Right lobe of liver (tissue), 6 donors: Measurements from ENCODE around the gene NEGR1. TPM values are rescaled to one million over a fixed set of nuclear protein-coding genes. Genes with fewer than 3 reads are reported as not detected.

ENCODE experiments used
- ATAC-seq, 4 donors: fragments of 200-7000 bp; cut with Tn5 transposase; one replicate each; pipeline ENCODE4 v1.9.1; 2020; ENCODE audit warnings: mild to moderate bottlenecking in 4 of 4, moderate library complexity in 4 of 4
- DNase-seq, 3 donors: peaks; one replicate each; pipeline ENCODE4 v3.0.0-alpha.2; 2020
- H3K27ac ChIP-seq, 3 donors: fragments of 200-600 bp; one replicate each; pipeline ENCODE4 v1.8.0; 2022
- H3K27me3 ChIP-seq, 2 donors: fragments of 200-600 bp; one replicate each; pipeline ENCODE4 v1.8.0; 2022
- H3K36me3 ChIP-seq, 4 donors: fragments of 200-600 bp; sonication (generic) in 1 of 4; one replicate each; pipeline versions ENCODE4 v1.5.1 to v1.8.0; 2017 to 2022; ENCODE audit warnings: control low read depth in 1 of 4
- H3K4me1 ChIP-seq, 4 donors: fragments of 200-600 bp; sonication (generic) in 1 of 4; one replicate each; pipeline versions ENCODE4 v1.5.1 to v1.8.0; 2017 to 2022; ENCODE audit warnings: control low read depth in 1 of 4
- H3K4me3 ChIP-seq, 3 donors: fragments of 200-600 bp; one replicate each; pipeline ENCODE4 v1.8.0; 2022
- H3K9me3 ChIP-seq, 4 donors: fragments of 200-600 bp; sonication (generic) in 1 of 4; one replicate each; pipeline versions ENCODE4 v1.5.1 to v1.8.0; 2017 to 2022; ENCODE audit warnings: control low read depth in 1 of 4
- POLR2A ChIP-seq: fragments of 450-650 bp; IDR thresholded peaks from one replicate; pipeline ENCODE4 v1.6.1; 2017; ENCODE audit warnings: antibody characterized with exemption, mild to moderate bottlenecking
- WGBS: methylation state at CpG from one replicate; pipeline ENCODE4 v1.1.6; 2018; ENCODE audit warnings: low coverage, low lambda C conversion rate; ENCODE audit not compliant: insufficient coverage; ENCODE audit errors: missing lambda C conversion rate; 5-methylcytosine and 5-hydroxymethylcytosine counted together
- intact Hi-C, 2 donors: fragments of 100-400 bp; cut with DNase I; formaldehyde crosslinking; loops; one replicate each; pipeline versions ENCODE4 v1.11.2 to v1.14.1; 2022
- total RNA-seq, 6 experiments: library from RNA; depleted of rRNA in 2 of 6; stranded (reverse); fragments of >200 nt in 2 of 6; fragmentation: NEBNext Ultra II Directional in 3 of 6; extraction: Animal tissue kit (Norgen Biotek cat#: 25700) in 3 of 6; gene quantifications; one replicate each; pipeline versions ENCODE4 v1.1.0 to v1.2.4, GENCODE V29; 2016 to 2023
- TF ChIP-seq, protein P1 (sequence below), 4 donors: fragments of 200-600 bp in 3 of 4; fragments of 450-650 bp in 1 of 4; IDR thresholded peaks; one replicate each; pipeline versions ENCODE4 v1.5.1 to v1.8.0; 2016 to 2022; ENCODE audit warnings: antibody characterized with exemption in 4 of 4, mild to moderate bottlenecking in 2 of 4
- donor health status: DM: no; HTN: yes; CAD: no.
- donor health status: DM: no; HTN: no; CAD: no.
- donor health status: DM: no; HTN: no; CAD: no.
- donor health status: DM: no; HTN: yes; CAD: no.
- donor health status: DM: no; HTN: yes; CAD: no.

NEGR1 gene
- total RNA-seq, 6 experiments from 2014 or later: 0.02 to 0.31 (median 0.14) TPM

- Histone ChIP-seq H3K27me3 (no peaks in the 10 kb centered on the region), H3K4me1 (no peaks in the 10 kb centered on the region), H3K4me3 (no peak overlapping the region), H3K27ac (no peak overlapping the region), H3K9me3 (no peaks in the 10 kb centered on the region), H3K36me3 (no peaks in the 10 kb centered on the region)
- no peak for TF ChIP-seq POLR2A
- TF ChIP-seq, protein P1, sequence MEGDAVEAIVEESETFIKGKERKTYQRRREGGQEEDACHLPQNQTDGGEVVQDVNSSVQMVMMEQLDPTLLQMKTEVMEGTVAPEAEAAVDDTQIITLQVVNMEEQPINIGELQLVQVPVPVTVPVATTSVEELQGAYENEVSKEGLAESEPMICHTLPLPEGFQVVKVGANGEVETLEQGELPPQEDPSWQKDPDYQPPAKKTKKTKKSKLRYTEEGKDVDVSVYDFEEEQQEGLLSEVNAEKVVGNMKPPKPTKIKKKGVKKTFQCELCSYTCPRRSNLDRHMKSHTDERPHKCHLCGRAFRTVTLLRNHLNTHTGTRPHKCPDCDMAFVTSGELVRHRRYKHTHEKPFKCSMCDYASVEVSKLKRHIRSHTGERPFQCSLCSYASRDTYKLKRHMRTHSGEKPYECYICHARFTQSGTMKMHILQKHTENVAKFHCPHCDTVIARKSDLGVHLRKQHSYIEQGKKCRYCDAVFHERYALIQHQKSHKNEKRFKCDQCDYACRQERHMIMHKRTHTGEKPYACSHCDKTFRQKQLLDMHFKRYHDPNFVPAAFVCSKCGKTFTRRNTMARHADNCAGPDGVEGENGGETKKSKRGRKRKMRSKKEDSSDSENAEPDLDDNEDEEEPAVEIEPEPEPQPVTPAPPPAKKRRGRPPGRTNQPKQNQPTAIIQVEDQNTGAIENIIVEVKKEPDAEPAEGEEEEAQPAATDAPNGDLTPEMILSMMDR (IDR thresholded peaks at IDR 0.05): no peak
- WGBS: 96% methylated on average over 2 of the region's 2 CpGs
- ATAC-seq: no peak
- intact Hi-C loops: no loop called here
- no peak for DNase-seq
These were observed 919.6 kb downstream of the NEGR1 start for GRCh38 chr1:71362691-71363090.

DNA sequence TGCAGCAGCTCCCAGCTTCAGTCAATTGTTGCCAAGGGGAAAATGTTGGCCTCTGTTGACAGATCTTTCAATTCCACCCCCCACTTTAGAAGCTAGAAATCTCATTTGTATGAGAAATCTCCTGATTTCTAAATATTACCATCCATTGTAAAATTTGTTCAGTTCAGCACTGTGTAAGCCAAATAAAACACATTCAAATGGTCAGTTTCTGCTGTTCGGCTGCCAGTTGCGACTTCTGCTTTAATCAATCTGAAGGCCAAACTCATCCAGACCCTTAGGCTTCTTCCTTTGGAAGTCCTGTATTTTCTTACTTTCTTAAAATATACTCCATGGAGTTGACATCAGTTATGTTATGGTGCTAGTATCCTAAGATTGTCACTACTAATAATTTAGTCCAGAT, 920.3 kb downstream of the NEGR1 start:
- Histone ChIP-seq H3K36me3 (no peaks in the 10 kb centered on the region), H3K4me3 (no peak overlapping the region), H3K4me1 (no peaks in the 10 kb centered on the region), H3K27me3 (no peaks in the 10 kb centered on the region), H3K27ac (no peak overlapping the region), H3K9me3 (no peaks in the 10 kb centered on the region)
- ATAC-seq: no peak
- intact Hi-C loops: no loop called here
- 70% methylated on average over 2 of the region's 2 CpGs for WGBS
- TF ChIP-seq POLR2A: no peak
- TF ChIP-seq, protein P1 (IDR thresholded peaks at IDR 0.05): no peak
- no peak for DNase-seq

GRCh38 chr1:71357708-71358107, 924.6 kb downstream of the NEGR1 start:
- no peak for TF ChIP-seq POLR2A
- TF ChIP-seq, protein P1 (IDR thresholded peaks at IDR 0.05): no peak
- intact Hi-C loops: no loop called here
- H3K27ac ChIP-seq: no peak overlapping the region
- no peaks in the 10 kb centered on the region for H3K4me1 ChIP-seq
- no peaks in the 10 kb centered on the region for H3K9me3 ChIP-seq
- no peaks in the 10 kb centered on the region for H3K36me3 ChIP-seq
- no peak overlapping the region for H3K4me3 ChIP-seq
- H3K27me3 ChIP-seq: no peaks in the 10 kb centered on the region
- 40% methylated on average over 2 of the region's 9 CpGs for WGBS
- ATAC-seq (no peak), DNase-seq (peak in 1 of 3 donors; percentile 25)

- H3K4me3 ChIP-seq: no peak overlapping the region
- TF ChIP-seq POLR2A: no peak
- TF ChIP-seq, protein P1 (IDR thresholded peaks at IDR 0.05): no peak
- 53% methylated on average over 1 of the region's 1 CpG for WGBS
- no peaks in the 10 kb centered on the region for H3K36me3 ChIP-seq
- H3K27ac ChIP-seq: no peak overlapping the region
- no peaks in the 10 kb centered on the region for H3K4me1 ChIP-seq
- DNase-seq (no peak), ATAC-seq (no peak)
- intact Hi-C loops: no loop called here
- H3K9me3 ChIP-seq: no peaks in the 10 kb centered on the region
- H3K27me3 ChIP-seq: no peaks in the 10 kb centered on the region
These were observed 930.9 kb downstream of the NEGR1 start for GRCh38 chr1:71351438-71351837.

DNA sequence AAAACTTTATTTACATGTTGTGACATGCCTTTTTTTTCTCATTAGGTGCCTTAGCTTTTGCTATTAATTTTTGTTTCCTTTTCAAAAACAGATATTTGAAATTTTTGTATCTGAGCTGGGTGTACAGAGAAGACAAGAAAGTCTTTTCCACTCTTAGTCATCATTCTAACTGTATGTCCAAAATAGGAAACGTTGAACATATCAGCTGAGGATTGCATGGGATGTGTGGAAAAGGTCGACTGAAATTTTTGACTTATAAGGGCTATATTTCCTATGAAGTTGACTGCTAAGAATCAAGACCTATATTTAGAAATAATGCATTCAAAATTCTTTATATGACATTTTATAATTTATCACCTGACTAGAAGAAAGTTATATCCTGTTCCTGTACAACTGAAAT, 931.5 kb downstream of the NEGR1 start:
- no peaks in the 10 kb centered on the region for H3K9me3 ChIP-seq
- ATAC-seq: no peak
- 46% methylated on average over 2 of the region's 2 CpGs for WGBS

More for the DNA sequence above, 931.5 kb downstream of the NEGR1 start:
- no peak for DNase-seq
- TF ChIP-seq, protein P1 (IDR thresholded peaks at IDR 0.05): no peak
- no peak for TF ChIP-seq POLR2A
- Histone ChIP-seq H3K27ac (no peak overlapping the region), H3K4me3 (no peak overlapping the region), H3K36me3 (no peaks in the 10 kb centered on the region), H3K27me3 (no peaks in the 10 kb centered on the region), H3K4me1 (no peaks in the 10 kb centered on the region)
- intact Hi-C loops: no loop called here
